Measurements from ENCODE around the gene PDZD2. TPM values are rescaled to one million over a fixed set of nuclear protein-coding genes. Genes with fewer than 3 reads are reported as not detected.
A peak's percentile ranks its signal among the peaks of the same experiment; 100 is the strongest.

Gene PDZD2
- total RNA-seq, 2 donors from 2014 or later: 6.6 to 14.6 TPM

GRCh38 chr5:31661257-31661656 is 22.3 kb downstream of the PDZD2 start:
- 91 to 92% methylated on average over 3 to 4 of the region's 4 CpGs for WGBS, 2 experiments (ENCODE audit: insufficient coverage in 1 of 2, insufficient read length in 1 of 2)
- Histone ChIP-seq H3K36me3 (ENCODE audit: control insufficient read depth, insufficient read depth, low read length) (no peaks in the 10 kb centered on the region), H3K9ac (ENCODE audit: extremely low read depth, low read length, poor library complexity, severe bottlenecking) (no peak overlapping the region), H3K27me3 (ENCODE audit: control insufficient read depth, insufficient read depth, low read length, poor library complexity, severe bottlenecking) (no peaks in the 10 kb centered on the region), H3K9me3 (ENCODE audit: control insufficient read depth, low read length) (no peaks in the 10 kb centered on the region), H3K4me1 (ENCODE audit: control insufficient read depth, insufficient read depth, low read length) (peaks cover 7% of the 10 kb centered on the region), H3K4me3 (ENCODE audit: low read length) (no peak overlapping the region), H3K27ac (ENCODE audit: low read depth, low read length) (no peak overlapping the region)
- Mint-ChIP-seq H3K27ac (no peak overlapping the region), H3K4me3 (no peak overlapping the region), H3K4me1 (peaks cover 11% of the 10 kb centered on the region), H3K9me3 (peaks cover 1% of the 10 kb centered on the region), H3K36me3 (ENCODE audit: low read depth) (peaks cover 1% of the 10 kb centered on the region), H3K27me3 (ENCODE audit: insufficient read depth) (no peaks in the 10 kb centered on the region)
- no peak for DNase-seq
- no peak for TF ChIP-seq CTCF (conservative IDR thresholded peaks at IDR 0.05)

- H3K27ac ChIP-seq (ENCODE audit: low read depth, low read length): no peak overlapping the region
- no peaks in the 10 kb centered on the region for H3K9me3 ChIP-seq (ENCODE audit: control insufficient read depth, low read length)
- H3K4me3 ChIP-seq (ENCODE audit: low read length): no peak overlapping the region
- 78 to 82% methylated on average over 6 to 7 of the region's 7 CpGs for WGBS, 2 experiments (ENCODE audit: insufficient coverage in 1 of 2, insufficient read length in 1 of 2)
- Mint-ChIP-seq H3K27me3 (ENCODE audit: insufficient read depth) (no peaks in the 10 kb centered on the region), H3K9me3 (peaks cover 1% of the 10 kb centered on the region), H3K36me3 (ENCODE audit: low read depth) (peaks cover 1% of the 10 kb centered on the region), H3K4me3 (no peak overlapping the region), H3K4me1 (no peaks in the 10 kb centered on the region), H3K27ac (no peak overlapping the region)
- no peak for TF ChIP-seq CTCF (conservative IDR thresholded peaks at IDR 0.05)
- H3K36me3 ChIP-seq (ENCODE audit: control insufficient read depth, insufficient read depth, low read length): no peaks in the 10 kb centered on the region
- no peak overlapping the region for H3K9ac ChIP-seq (ENCODE audit: extremely low read depth, low read length, poor library complexity, severe bottlenecking)
- H3K27me3 ChIP-seq (ENCODE audit: control insufficient read depth, insufficient read depth, low read length, poor library complexity, severe bottlenecking): no peaks in the 10 kb centered on the region
- H3K4me1 ChIP-seq (ENCODE audit: control insufficient read depth, insufficient read depth, low read length): no peaks in the 10 kb centered on the region
- DNase-seq: no peak
Observed at GRCh38 chr5:31663519-31663918, 24.6 kb downstream of the PDZD2 start.

- H3K9me3 Mint-ChIP-seq: peaks cover 1% of the 10 kb centered on the region
- peak; percentile 91 for DNase-seq
- WGBS, 2 experiments (ENCODE audit: insufficient coverage in 1 of 2, insufficient read length in 1 of 2): 78% methylated on average over 8 of the region's 8 CpGs; no CpG with 5 or more reads in 1 of the 2 experiments
- no peak overlapping the region for H3K4me3 Mint-ChIP-seq
- Histone ChIP-seq H3K36me3 (ENCODE audit: control insufficient read depth, insufficient read depth, low read length) (no peaks in the 10 kb centered on the region), H3K9me3 (ENCODE audit: control insufficient read depth, low read length) (no peaks in the 10 kb centered on the region), H3K4me1 (ENCODE audit: control insufficient read depth, insufficient read depth, low read length) (no peaks in the 10 kb centered on the region), H3K4me3 (ENCODE audit: low read length) (no peak overlapping the region), H3K9ac (ENCODE audit: extremely low read depth, low read length, poor library complexity, severe bottlenecking) (no peak overlapping the region), H3K27me3 (ENCODE audit: control insufficient read depth, insufficient read depth, low read length, poor library complexity, severe bottlenecking) (no peaks in the 10 kb centered on the region), H3K27ac (ENCODE audit: low read depth, low read length) (no peak overlapping the region)
- no peaks in the 10 kb centered on the region for H3K4me1 Mint-ChIP-seq
- no peaks in the 10 kb centered on the region for H3K27me3 Mint-ChIP-seq (ENCODE audit: insufficient read depth)
- no peak overlapping the region for H3K27ac Mint-ChIP-seq
- peaks cover 1% of the 10 kb centered on the region for H3K36me3 Mint-ChIP-seq (ENCODE audit: low read depth)
- TF ChIP-seq CTCF (conservative IDR thresholded peaks at IDR 0.05): peak; percentile 86
Observed at GRCh38 chr5:31664566-31664965, 25.6 kb downstream of the PDZD2 start.
